ENCODE results near the gene TMED8.

DNA sequence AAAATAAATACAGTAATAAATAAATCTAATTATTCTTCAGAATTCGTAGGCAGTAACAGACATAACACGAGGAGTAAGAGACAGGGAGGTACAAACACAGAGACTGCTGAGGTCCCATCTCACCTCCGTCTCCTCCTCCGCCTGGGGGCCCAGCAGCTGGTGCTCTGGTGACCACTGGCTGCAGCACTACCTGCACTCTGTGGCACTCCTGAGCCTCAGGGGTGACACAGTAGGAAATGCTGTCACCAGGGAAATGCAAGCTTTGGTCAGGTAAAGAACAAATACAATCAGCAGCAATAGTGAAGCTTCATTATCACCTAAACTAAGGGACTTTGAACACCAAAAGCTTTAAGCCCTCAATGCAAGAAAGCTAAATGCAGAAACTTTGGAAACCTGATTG, 36.5 kb downstream of the TMED8 start:
- TF ChIP-seq RBAK (CRISPR knock-in tag; IDR thresholded peaks at IDR 0.05) (no peak), MTA3 (CRISPR knock-in tag; IDR thresholded peaks at IDR 0.05) (no peak), CEBPZ (IDR thresholded peaks at IDR 0.05; ENCODE audit: low read length) (no peak), FOXP1 (IDR thresholded peaks at IDR 0.05) (no peak), FOXP1 (CRISPR knock-in tag; IDR thresholded peaks at IDR 0.05) (no peak), POLR2AphosphoS5 (IDR thresholded peaks at IDR 0.05; ENCODE audit: low read depth, low read length) (no peak), MAFK (conservative IDR thresholded peaks at IDR 0.05 in 1 of 2, IDR thresholded peaks at IDR 0.05 in 1 of 2; ENCODE audit: low read length in 2 of 2) (no peak), PRDM4 (CRISPR knock-in tag; IDR thresholded peaks at IDR 0.05; ENCODE audit: borderline replicate concordance) (no peak), FOXJ3 (CRISPR knock-in tag; IDR thresholded peaks at IDR 0.05; ENCODE audit: borderline replicate concordance) (no peak), ZNF383 (CRISPR knock-in tag; IDR thresholded peaks at IDR 0.05; ENCODE audit: borderline replicate concordance) (no peak)
- TF ChIP-seq, protein P1, sequence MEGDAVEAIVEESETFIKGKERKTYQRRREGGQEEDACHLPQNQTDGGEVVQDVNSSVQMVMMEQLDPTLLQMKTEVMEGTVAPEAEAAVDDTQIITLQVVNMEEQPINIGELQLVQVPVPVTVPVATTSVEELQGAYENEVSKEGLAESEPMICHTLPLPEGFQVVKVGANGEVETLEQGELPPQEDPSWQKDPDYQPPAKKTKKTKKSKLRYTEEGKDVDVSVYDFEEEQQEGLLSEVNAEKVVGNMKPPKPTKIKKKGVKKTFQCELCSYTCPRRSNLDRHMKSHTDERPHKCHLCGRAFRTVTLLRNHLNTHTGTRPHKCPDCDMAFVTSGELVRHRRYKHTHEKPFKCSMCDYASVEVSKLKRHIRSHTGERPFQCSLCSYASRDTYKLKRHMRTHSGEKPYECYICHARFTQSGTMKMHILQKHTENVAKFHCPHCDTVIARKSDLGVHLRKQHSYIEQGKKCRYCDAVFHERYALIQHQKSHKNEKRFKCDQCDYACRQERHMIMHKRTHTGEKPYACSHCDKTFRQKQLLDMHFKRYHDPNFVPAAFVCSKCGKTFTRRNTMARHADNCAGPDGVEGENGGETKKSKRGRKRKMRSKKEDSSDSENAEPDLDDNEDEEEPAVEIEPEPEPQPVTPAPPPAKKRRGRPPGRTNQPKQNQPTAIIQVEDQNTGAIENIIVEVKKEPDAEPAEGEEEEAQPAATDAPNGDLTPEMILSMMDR (CRISPR knock-in tag; IDR thresholded peaks at IDR 0.05), result no peak
- TF ChIP-seq, protein P2, sequence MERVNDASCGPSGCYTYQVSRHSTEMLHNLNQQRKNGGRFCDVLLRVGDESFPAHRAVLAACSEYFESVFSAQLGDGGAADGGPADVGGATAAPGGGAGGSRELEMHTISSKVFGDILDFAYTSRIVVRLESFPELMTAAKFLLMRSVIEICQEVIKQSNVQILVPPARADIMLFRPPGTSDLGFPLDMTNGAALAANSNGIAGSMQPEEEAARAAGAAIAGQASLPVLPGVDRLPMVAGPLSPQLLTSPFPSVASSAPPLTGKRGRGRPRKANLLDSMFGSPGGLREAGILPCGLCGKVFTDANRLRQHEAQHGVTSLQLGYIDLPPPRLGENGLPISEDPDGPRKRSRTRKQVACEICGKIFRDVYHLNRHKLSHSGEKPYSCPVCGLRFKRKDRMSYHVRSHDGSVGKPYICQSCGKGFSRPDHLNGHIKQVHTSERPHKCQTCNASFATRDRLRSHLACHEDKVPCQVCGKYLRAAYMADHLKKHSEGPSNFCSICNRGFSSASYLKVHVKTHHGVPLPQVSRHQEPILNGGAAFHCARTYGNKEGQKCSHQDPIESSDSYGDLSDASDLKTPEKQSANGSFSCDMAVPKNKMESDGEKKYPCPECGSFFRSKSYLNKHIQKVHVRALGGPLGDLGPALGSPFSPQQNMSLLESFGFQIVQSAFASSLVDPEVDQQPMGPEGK (CRISPR knock-in tag; IDR thresholded peaks at IDR 0.05), result no peak
- TF ChIP-seq, protein P3, sequence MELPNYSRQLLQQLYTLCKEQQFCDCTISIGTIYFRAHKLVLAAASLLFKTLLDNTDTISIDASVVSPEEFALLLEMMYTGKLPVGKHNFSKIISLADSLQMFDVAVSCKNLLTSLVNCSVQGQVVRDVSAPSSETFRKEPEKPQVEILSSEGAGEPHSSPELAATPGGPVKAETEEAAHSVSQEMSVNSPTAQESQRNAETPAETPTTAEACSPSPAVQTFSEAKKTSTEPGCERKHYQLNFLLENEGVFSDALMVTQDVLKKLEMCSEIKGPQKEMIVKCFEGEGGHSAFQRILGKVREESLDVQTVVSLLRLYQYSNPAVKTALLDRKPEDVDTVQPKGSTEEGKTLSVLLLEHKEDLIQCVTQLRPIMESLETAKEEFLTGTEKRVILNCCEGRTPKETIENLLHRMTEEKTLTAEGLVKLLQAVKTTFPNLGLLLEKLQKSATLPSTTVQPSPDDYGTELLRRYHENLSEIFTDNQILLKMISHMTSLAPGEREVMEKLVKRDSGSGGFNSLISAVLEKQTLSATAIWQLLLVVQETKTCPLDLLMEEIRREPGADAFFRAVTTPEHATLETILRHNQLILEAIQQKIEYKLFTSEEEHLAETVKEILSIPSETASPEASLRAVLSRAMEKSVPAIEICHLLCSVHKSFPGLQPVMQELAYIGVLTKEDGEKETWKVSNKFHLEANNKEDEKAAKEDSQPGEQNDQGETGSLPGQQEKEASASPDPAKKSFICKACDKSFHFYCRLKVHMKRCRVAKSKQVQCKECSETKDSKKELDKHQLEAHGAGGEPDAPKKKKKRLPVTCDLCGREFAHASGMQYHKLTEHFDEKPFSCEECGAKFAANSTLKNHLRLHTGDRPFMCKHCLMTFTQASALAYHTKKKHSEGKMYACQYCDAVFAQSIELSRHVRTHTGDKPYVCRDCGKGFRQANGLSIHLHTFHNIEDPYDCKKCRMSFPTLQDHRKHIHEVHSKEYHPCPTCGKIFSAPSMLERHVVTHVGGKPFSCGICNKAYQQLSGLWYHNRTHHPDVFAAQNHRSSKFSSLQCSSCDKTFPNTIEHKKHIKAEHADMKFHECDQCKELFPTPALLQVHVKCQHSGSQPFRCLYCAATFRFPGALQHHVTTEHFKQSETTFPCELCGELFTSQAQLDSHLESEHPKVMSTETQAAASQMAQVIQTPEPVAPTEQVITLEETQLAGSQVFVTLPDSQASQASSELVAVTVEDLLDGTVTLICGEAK (IDR thresholded peaks at IDR 0.05), result no peak
- TF ChIP-seq, protein P3 (CRISPR knock-in tag; IDR thresholded peaks at IDR 0.05), result no peak
